Mucosa of descending colon (tissue), 3 donors: ENCODE data around the gene ICAM1. TPM values are rescaled to one million over a fixed set of nuclear protein-coding genes. Genes with fewer than 3 reads are reported as not detected.

Source experiments
- ATAC-seq: fragments of 200-7000 bp; cut with Tn5 transposase; one replicate; pipeline ENCODE4 v1.9.1; 2020; ENCODE audit warnings: mild to moderate bottlenecking, moderate library complexity
- DNase-seq, 3 donors: peaks; one replicate each; pipeline ENCODE4 v3.0.0-alpha.2; 2020
- H3K36me3 ChIP-seq: fragments of 200-600 bp; one replicate; pipeline ENCODE4 v1.8.0; 2021; ENCODE audit warnings: low read depth, mild to moderate bottlenecking
- H3K4me1 ChIP-seq: fragments of 200-600 bp; one replicate; pipeline ENCODE4 v1.8.0; 2021; ENCODE audit warnings: low read depth, mild to moderate bottlenecking
- H3K4me3 ChIP-seq: fragments of 200-600 bp; one replicate; pipeline ENCODE4 v1.8.0; 2021; ENCODE audit warnings: mild to moderate bottlenecking
- H3K9me3 ChIP-seq: fragments of 200-600 bp; one replicate; pipeline ENCODE4 v1.8.0; 2021; ENCODE audit warnings: mild to moderate bottlenecking
- intact Hi-C, 2 donors: fragments of 100-400 bp; cut with DNase I in 1 of 2; cut with micrococcal nuclease in 1 of 2; formaldehyde crosslinking; loops; one replicate each; pipeline versions ENCODE4 v1.11.0 to v1.11.1; 2022; cut with DNase I, micrococcal nuclease
- total RNA-seq, 3 donors: library from RNA; stranded (reverse); fragmentation: NEBNext Ultra II Directional in 2 of 3; extraction: Animal tissue kit (Norgen Biotek cat#: 25700) in 2 of 3; gene quantifications; one replicate each; pipeline versions ENCODE4 v1.2.1 to v1.2.4, GENCODE V29; 2021 to 2023
- TF ChIP-seq, protein P1 (sequence below): fragments of 200-600 bp; IDR thresholded peaks from one replicate; pipeline ENCODE4 v1.8.0; 2022; ENCODE audit warnings: antibody characterized with exemption, mild to moderate bottlenecking
- donor health status: DM: no; HTN: no; CAD: no; lungs with moderate emphysema.
- donor health status: DM: no; HTN: no; CAD: no.
- donor health status: DM: no; HTN: yes; CAD: no.

Gene ICAM1
- total RNA-seq, 3 donors from 2014 or later, result 10.7 to 13.9 (median 13.4) TPM

DNA sequence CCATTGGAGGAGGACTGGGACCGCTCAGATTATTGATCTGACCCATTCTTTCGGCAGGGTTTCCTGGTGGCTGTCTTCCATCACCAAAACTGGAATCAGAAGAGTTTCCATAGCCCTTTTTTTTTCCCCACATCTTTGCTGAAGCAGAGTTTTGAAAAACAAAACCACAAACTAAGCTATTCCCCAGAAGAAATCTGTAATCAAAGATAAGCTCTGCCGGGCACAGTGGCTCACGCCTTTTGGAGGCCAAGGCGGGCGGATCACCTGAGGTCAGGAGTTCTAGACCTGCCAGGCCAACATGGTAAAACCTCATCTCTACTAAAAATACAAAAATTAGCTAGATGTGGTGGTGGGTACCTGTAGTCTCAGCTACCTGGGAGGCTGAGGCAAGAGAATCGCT lies 4.2 kb upstream of the ICAM1 start:
- ATAC-seq, result no peak
- Histone ChIP-seq H3K4me3 (no peak overlapping the region), H3K4me1 (peaks cover 15% of the 10 kb centered on the region), H3K36me3 (no peaks in the 10 kb centered on the region), H3K9me3 (no peaks in the 10 kb centered on the region)
- no peak for DNase-seq
- intact Hi-C loops, result no loop called here
- TF ChIP-seq, protein P1, sequence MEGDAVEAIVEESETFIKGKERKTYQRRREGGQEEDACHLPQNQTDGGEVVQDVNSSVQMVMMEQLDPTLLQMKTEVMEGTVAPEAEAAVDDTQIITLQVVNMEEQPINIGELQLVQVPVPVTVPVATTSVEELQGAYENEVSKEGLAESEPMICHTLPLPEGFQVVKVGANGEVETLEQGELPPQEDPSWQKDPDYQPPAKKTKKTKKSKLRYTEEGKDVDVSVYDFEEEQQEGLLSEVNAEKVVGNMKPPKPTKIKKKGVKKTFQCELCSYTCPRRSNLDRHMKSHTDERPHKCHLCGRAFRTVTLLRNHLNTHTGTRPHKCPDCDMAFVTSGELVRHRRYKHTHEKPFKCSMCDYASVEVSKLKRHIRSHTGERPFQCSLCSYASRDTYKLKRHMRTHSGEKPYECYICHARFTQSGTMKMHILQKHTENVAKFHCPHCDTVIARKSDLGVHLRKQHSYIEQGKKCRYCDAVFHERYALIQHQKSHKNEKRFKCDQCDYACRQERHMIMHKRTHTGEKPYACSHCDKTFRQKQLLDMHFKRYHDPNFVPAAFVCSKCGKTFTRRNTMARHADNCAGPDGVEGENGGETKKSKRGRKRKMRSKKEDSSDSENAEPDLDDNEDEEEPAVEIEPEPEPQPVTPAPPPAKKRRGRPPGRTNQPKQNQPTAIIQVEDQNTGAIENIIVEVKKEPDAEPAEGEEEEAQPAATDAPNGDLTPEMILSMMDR, result no peak

DNA sequence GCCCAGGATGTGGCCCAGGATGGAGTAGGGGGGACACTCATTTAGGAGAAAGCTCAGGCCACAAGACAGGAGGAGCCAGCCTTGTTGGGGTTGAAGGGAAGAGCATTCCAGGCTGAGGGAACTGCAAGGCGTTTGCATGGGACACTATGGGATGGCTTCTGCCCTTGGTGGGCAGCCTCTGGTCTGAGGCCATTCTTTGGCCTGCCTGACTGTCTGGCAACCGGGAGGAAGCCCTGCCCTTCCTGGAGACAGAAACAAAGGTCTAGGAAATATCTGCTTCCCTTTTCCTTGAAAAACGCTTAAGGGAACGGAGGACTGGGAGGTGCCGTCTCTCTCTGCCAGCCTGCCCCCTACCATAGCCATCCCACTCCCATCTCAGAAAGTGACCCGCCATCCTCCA lies 2.8 kb upstream of the ICAM1 start:
- Histone ChIP-seq H3K9me3 (no peaks in the 10 kb centered on the region), H3K4me1 (peaks cover 15% of the 10 kb centered on the region), H3K36me3 (no peaks in the 10 kb centered on the region), H3K4me3 (no peak overlapping the region)
- no peak for DNase-seq
- intact Hi-C loops, result loop anchor here (2.0 kb wide), 1 partner anchor 121 kb away; no protein-coding TSS in a partner anchor
- no peak for ATAC-seq
- TF ChIP-seq, protein P1, result no peak

DNA sequence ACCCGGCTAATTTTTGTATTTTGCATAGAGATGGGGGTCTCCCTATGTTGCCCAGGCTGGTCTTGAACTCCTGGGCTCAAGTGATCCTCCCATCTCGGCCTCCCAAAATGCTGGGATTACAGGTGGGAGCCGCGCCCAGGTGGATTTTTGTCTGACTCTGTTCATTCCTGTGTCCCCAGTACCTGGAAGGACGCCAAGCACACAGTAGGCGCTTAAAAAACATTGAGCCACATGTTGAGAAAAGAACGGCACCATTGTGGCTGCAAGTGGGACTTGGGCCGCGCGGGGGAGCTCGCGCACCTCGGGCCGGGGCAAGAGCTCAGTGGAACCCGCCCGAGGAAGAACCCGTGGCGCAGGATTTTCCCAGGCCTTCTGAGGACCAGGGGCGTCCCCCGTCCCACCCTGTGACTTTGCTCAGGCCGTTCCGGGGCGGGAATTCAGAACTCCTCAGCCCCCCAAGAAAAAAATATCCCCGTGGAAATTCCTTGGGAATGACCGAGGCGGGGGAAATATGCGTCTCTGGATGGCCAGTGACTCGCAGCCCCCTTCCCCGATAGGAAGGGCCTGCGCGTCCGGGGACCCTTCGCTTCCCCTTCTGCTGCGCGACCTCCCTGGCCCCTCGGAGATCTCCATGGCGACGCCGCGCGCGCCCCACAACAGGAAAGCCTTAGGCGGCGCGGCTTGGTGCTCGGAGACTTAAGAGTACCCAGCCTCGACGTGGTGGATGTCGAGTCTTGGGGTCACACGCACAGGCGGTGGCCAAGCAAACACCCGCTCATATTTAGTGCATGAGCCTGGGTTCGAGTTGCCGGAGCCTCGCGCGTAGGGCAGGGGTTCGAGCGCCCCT lies 1.4 kb upstream of the ICAM1 start:
- Histone ChIP-seq H3K36me3 (no peaks in the 10 kb centered on the region), H3K4me1 (peaks cover 15% of the 10 kb centered on the region), H3K9me3 (no peaks in the 10 kb centered on the region), H3K4me3 (no peak overlapping the region)
- intact Hi-C loops, result loop anchor here (2.0 kb wide), 1 partner anchor 119 kb away; no protein-coding TSS in a partner anchor
- TF ChIP-seq, protein P1, result peak; percentile 83
- DNase-seq, result peak; percentile 91 to 94 (median 92)
- peak; percentile 83 for ATAC-seq

DNA sequence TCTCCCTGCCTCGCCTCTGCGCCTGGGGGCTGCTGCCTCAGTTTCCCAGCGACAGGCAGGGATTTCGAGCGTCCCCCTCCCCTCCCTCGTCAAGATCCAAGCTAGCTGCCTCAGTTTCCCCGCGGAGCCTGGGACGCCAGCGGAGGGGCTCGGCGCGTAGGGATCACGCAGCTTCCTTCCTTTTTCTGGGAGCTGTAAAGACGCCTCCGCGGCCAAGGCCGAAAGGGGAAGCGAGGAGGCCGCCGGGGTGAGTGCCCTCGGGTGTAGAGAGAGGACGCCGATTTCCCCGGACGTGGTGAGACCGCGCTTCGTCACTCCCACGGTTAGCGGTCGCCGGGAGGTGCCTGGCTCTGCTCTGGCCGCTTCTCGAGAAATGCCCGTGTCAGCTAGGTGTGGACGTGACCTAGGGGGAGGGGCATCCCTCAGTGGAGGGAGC lies 722 bp upstream of the ICAM1 start:
- Histone ChIP-seq H3K36me3 (no peaks in the 10 kb centered on the region), H3K9me3 (no peaks in the 10 kb centered on the region), H3K4me3 (no peak overlapping the region), H3K4me1 (peaks cover 19% of the 10 kb centered on the region)
- ATAC-seq (peak; percentile 67), DNase-seq (peak; percentile 64 to 93 (median 82))
- TF ChIP-seq, protein P1, result no peak
- intact Hi-C loops, result no loop called here

DNA sequence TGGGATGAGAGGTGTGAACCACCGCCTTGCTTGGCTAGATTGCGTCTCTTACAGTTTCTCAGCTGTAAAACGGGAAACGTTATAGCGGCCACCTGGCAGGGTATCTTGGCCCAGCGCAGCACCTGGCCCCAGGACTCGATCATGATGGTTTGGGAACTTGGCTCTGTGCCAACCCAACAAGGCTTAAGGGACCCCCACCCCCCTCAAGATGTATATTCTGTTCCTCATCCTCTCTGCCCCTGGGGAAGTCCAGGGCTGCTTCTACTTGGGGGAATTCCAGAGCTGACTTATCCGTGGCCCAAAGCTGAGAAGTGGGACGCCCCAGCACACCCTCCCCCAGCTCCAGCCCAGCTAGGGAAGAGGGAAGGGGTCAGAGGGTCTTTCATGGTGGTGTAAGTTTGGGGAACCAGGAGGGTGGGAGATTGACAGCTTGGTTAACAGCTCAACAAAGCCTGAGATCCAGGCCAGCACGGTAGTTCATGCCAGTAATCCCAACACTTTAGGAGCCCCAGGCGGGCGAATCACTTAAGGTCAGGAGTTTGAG lies 695 bp downstream of the ICAM1 start:
- peak in 2 of 3 donors; percentile 41 to 55 for DNase-seq
- Histone ChIP-seq H3K4me1 (peaks cover 20% of the 10 kb centered on the region), H3K4me3 (no peak overlapping the region), H3K9me3 (no peaks in the 10 kb centered on the region), H3K36me3 (no peaks in the 10 kb centered on the region)
- TF ChIP-seq, protein P1, result no peak
- intact Hi-C loops, result no loop called here
- peak; percentile 6 for ATAC-seq
